A549 (cell line): ENCODE measurements around the gene ARHGAP44.

ENCODE experiments used
- EP300 ChIP-seq, 2 experiments: fragments of >200 bp; sonication (Bioruptor Twin); formaldehyde crosslinking; IDR thresholded peaks; 2 replicates in 1 of 2; 3 replicates in 1 of 2; pipeline ENCODE4 v1.6.1; 2016 to 2017
- HEYL ChIP-seq: fragments of 250-450 bp; sonication (Bioruptor Pico); IDR thresholded peaks from 2 replicates; pipeline ENCODE4 v1.8.0; 2021; ENCODE audit warnings: mild to moderate bottlenecking, moderate library complexity
- PBX3 ChIP-seq: IDR thresholded peaks from 2 replicates; pipeline ENCODE4 v1.6.1; 2012
- POLR2A ChIP-seq: IDR thresholded peaks from 2 replicates; pipeline ENCODE4 v1.6.1; 2012; ENCODE audit warnings: mild to moderate bottlenecking, low read length
- RCOR1 ChIP-seq: fragments of 150-350 bp; IDR thresholded peaks from 2 replicates; pipeline ENCODE4 v1.6.1; 2014; ENCODE audit warnings: antibody characterized with exemption, low read length, low read depth
- RFX5 ChIP-seq: fragments of 450-650 bp; IDR thresholded peaks from 2 replicates; pipeline ENCODE4 v1.7.1; 2014; ENCODE audit warnings: antibody characterized with exemption, mild to moderate bottlenecking, moderate library complexity
- RNF2 ChIP-seq: fragments of 200-600 bp; sonication (generic); IDR thresholded peaks from 2 replicates; pipeline ENCODE4 v1.6.1; 2016; ENCODE audit warnings: low read depth, mild to moderate bottlenecking, antibody characterized with exemption, moderate library complexity, borderline replicate concordance
- TF ChIP-seq, protein P1 (sequence below): fragments of >200 bp; sonication (Bioruptor Twin); formaldehyde crosslinking; IDR thresholded peaks from 3 replicates; pipeline ENCODE4 v1.5.1; 2016
- TF ChIP-seq, protein P2 (sequence below): IDR thresholded peaks from 2 replicates; pipeline ENCODE4 v1.6.1; 2012

GRCh38 chr17:13001991-13002615 lies 212.8 kb downstream of the ARHGAP44 start:
- no peak for TF ChIP-seq PBX3
- TF ChIP-seq, protein P1, sequence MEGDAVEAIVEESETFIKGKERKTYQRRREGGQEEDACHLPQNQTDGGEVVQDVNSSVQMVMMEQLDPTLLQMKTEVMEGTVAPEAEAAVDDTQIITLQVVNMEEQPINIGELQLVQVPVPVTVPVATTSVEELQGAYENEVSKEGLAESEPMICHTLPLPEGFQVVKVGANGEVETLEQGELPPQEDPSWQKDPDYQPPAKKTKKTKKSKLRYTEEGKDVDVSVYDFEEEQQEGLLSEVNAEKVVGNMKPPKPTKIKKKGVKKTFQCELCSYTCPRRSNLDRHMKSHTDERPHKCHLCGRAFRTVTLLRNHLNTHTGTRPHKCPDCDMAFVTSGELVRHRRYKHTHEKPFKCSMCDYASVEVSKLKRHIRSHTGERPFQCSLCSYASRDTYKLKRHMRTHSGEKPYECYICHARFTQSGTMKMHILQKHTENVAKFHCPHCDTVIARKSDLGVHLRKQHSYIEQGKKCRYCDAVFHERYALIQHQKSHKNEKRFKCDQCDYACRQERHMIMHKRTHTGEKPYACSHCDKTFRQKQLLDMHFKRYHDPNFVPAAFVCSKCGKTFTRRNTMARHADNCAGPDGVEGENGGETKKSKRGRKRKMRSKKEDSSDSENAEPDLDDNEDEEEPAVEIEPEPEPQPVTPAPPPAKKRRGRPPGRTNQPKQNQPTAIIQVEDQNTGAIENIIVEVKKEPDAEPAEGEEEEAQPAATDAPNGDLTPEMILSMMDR, result no peak
- no peak for TF ChIP-seq RFX5
- TF ChIP-seq RCOR1, result no peak
- no peak for TF ChIP-seq HEYL (CRISPR knock-in tag)
- TF ChIP-seq RNF2, result no peak
- TF ChIP-seq POLR2A, result no peak
- TF ChIP-seq, protein P2, sequence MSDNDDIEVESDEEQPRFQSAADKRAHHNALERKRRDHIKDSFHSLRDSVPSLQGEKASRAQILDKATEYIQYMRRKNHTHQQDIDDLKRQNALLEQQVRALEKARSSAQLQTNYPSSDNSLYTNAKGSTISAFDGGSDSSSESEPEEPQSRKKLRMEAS, result no peak
- no peak for TF ChIP-seq EP300 (IDR thresholded peaks at IDR 0.05)
